Measurements from ENCODE around the gene INS. TPM values are rescaled to one million over a fixed set of nuclear protein-coding genes. Genes with fewer than 3 reads are reported as not detected.

The INS gene
- polyA plus RNA-seq, 1 experiment: not detected

- POLR2A ChIA-PET: no interaction called here
- peaks cover 13% of the 10 kb centered on the region for H3K36me3 ChIP-seq (ENCODE audit: control insufficient read depth, insufficient read depth, low read length)
- CTCF ChIA-PET: interaction anchor here (1.6 to 5.7 kb wide), 2 partner anchors 12 to 18 kb away, joined by 4 to 28 read pairs; no protein-coding TSS in a partner anchor
- H3K27me3 ChIP-seq (ENCODE audit: control insufficient read depth, insufficient read depth, low read length): peaks cover 7% of the 10 kb centered on the region
- no peak for TF ChIP-seq CTCF (IDR thresholded peaks at IDR 0.05; ENCODE audit: insufficient read depth, low read depth, low read length)
- no peak overlapping the region for H3K4me3 ChIP-seq (ENCODE audit: low read depth, low read length)
- no peak for DNase-seq (ENCODE audit: low read depth)
Observed at GRCh38 chr11:2132874-2133240, 28.2 kb downstream of the INS start.

GRCh38 chr11:2132246-2132645 is 28.8 kb downstream of the INS start:
- TF ChIP-seq CTCF (IDR thresholded peaks at IDR 0.05; ENCODE audit: insufficient read depth, low read depth, low read length): no peak
- H3K36me3 ChIP-seq (ENCODE audit: control insufficient read depth, insufficient read depth, low read length): peaks cover 13% of the 10 kb centered on the region
- ChIA-PET POLR2A (no interaction called here), CTCF (interaction anchor here (0.6 to 5.7 kb wide), 4 partner anchors 19 to 294 kb away, joined by 3 to 28 read pairs (median 4); partner anchors contain the start of gene TNNI2)
- no peak for DNase-seq (ENCODE audit: low read depth)
- H3K27me3 ChIP-seq (ENCODE audit: control insufficient read depth, insufficient read depth, low read length): peaks cover 4% of the 10 kb centered on the region
- H3K4me3 ChIP-seq (ENCODE audit: low read depth, low read length): no peak overlapping the region

- ChIA-PET POLR2A (no interaction called here), CTCF (interaction anchor here (0.6 to 5.7 kb wide), 4 partner anchors 19 to 293 kb away, joined by 3 to 28 read pairs (median 4); partner anchors contain the start of gene TNNI2)
- H3K4me3 ChIP-seq (ENCODE audit: low read depth, low read length): no peak overlapping the region
- no peak for TF ChIP-seq CTCF (IDR thresholded peaks at IDR 0.05; ENCODE audit: insufficient read depth, low read depth, low read length)
- peaks cover 2% of the 10 kb centered on the region for H3K27me3 ChIP-seq (ENCODE audit: control insufficient read depth, insufficient read depth, low read length)
- H3K36me3 ChIP-seq (ENCODE audit: control insufficient read depth, insufficient read depth, low read length): peaks cover 13% of the 10 kb centered on the region
- no peak for DNase-seq (ENCODE audit: low read depth)
Observed at GRCh38 chr11:2131371-2132236, 29.4 kb downstream of the INS start.

GRCh38 chr11:2130881-2131352 is 30.1 kb downstream of the INS start:
- CTCF ChIA-PET: no interaction called here
- DNase-seq (ENCODE audit: low read depth): no peak
- H3K36me3 ChIP-seq (ENCODE audit: control insufficient read depth, insufficient read depth, low read length): peaks cover 13% of the 10 kb centered on the region
- POLR2A ChIA-PET: no interaction called here
- peaks cover 2% of the 10 kb centered on the region for H3K27me3 ChIP-seq (ENCODE audit: control insufficient read depth, insufficient read depth, low read length)
- H3K4me3 ChIP-seq (ENCODE audit: low read depth, low read length): no peak overlapping the region
- TF ChIP-seq CTCF (IDR thresholded peaks at IDR 0.05; ENCODE audit: insufficient read depth, low read depth, low read length): no peak

GRCh38 chr11:2129699-2130366 is 31.2 kb downstream of the INS start:
- TF ChIP-seq CTCF (IDR thresholded peaks at IDR 0.05; ENCODE audit: insufficient read depth, low read depth, low read length): no peak
- peaks cover 2% of the 10 kb centered on the region for H3K27me3 ChIP-seq (ENCODE audit: control insufficient read depth, insufficient read depth, low read length)
- DNase-seq (ENCODE audit: low read depth): no peak
- no peak overlapping the region for H3K4me3 ChIP-seq (ENCODE audit: low read depth, low read length)
- CTCF ChIA-PET: no interaction called here
- POLR2A ChIA-PET: no interaction called here
- H3K36me3 ChIP-seq (ENCODE audit: control insufficient read depth, insufficient read depth, low read length): peaks cover 13% of the 10 kb centered on the region
